Mesendoderm (in vitro differentiated cells): ENCODE measurements around the gene DLG2.

Experiments used
- DNase-seq: peaks from one replicate; pipeline ENCODE4 v3.0.0; 2013
- H2AK5ac ChIP-seq: 2 replicates; pipeline ENCODE4 v1.6.1; 2013; ENCODE audit warnings: low read length, inconsistent platforms
- H2BK120ac ChIP-seq: 2 replicates; pipeline ENCODE4 v1.6.1; 2013; ENCODE audit warnings: low read depth, mild to moderate bottlenecking, low read length, moderate library complexity, mixed read lengths
- H2BK15ac ChIP-seq: replicated peaks from 2 replicates; pipeline ENCODE4 v1.6.1; 2013; ENCODE audit warnings: low read depth, mild to moderate bottlenecking, moderate library complexity
- H2BK5ac ChIP-seq: 2 replicates; pipeline ENCODE4 v1.6.1; 2013; ENCODE audit warnings: low read length, inconsistent platforms
- H3K18ac ChIP-seq: 2 replicates; pipeline ENCODE4 v1.6.1; 2013; ENCODE audit warnings: mild to moderate bottlenecking, low read length, mixed read lengths
- H3K23ac ChIP-seq: one replicate; pipeline ENCODE4 v1.6.1; 2013; ENCODE audit warnings: low read length
- H3K27ac ChIP-seq: 2 replicates; pipeline ENCODE4 v1.5.1; 2013; ENCODE audit warnings: low read depth, mild to moderate bottlenecking, inconsistent platforms, low read length, moderate library complexity
- H3K27me3 ChIP-seq: 2 replicates; pipeline ENCODE4 v1.6.1; 2013; ENCODE audit warnings: low read length, control low read depth, mild to moderate bottlenecking, inconsistent platforms; ENCODE audit not compliant: insufficient read depth, poor library complexity
- H3K36me3 ChIP-seq: 2 replicates; pipeline ENCODE4 v1.6.1; 2013; ENCODE audit warnings: low read length, inconsistent platforms; ENCODE audit not compliant: control insufficient read depth, insufficient read depth
- H3K4ac ChIP-seq: one replicate; pipeline ENCODE4 v1.6.1; 2013; ENCODE audit warnings: low read depth, mild to moderate bottlenecking, low read length, moderate library complexity
- H3K4me1 ChIP-seq: 2 replicates; pipeline ENCODE4 v1.6.1; 2013; ENCODE audit warnings: low read depth, low read length, inconsistent platforms; ENCODE audit not compliant: control insufficient read depth
- H3K4me2 ChIP-seq: 2 replicates; pipeline ENCODE4 v1.6.1; 2013; ENCODE audit warnings: low read length
- H3K4me3 ChIP-seq: 2 replicates; pipeline ENCODE4 v1.5.1; 2013; ENCODE audit warnings: mild to moderate bottlenecking, low read length
- H3K56ac ChIP-seq: one replicate; pipeline ENCODE4 v1.6.1; 2013; ENCODE audit warnings: low read length
- H3K79me1 ChIP-seq: 2 replicates; pipeline ENCODE4 v1.6.1; 2013; ENCODE audit warnings: low read length, inconsistent platforms
- H3K79me2 ChIP-seq: 2 replicates; pipeline ENCODE4 v1.6.1; 2013; ENCODE audit warnings: mild to moderate bottlenecking, low read length; ENCODE audit not compliant: control insufficient read depth, insufficient read depth
- H3K9ac ChIP-seq: 2 replicates; pipeline ENCODE4 v1.6.1; 2013; ENCODE audit warnings: low read length, inconsistent platforms
- H4K5ac ChIP-seq: one replicate; pipeline ENCODE4 v1.6.1; 2013; ENCODE audit warnings: low read length
- H4K8ac ChIP-seq: one replicate; pipeline ENCODE4 v1.6.1; 2013; ENCODE audit warnings: low read depth, mild to moderate bottlenecking, control low read depth, low read length, moderate library complexity
- WGBS: extraction: QIAGEN DNeasy Blood & Tissue Kit; methylation state at CpG from one replicate; pipeline ENCODE4 v1.1.7; 2013; ENCODE audit warnings: low lambda C conversion rate, missing lambda C conversion rate; ENCODE audit not compliant: insufficient coverage; ENCODE audit errors: extremely low coverage; 5-methylcytosine and 5-hydroxymethylcytosine counted together

The DLG2 gene

GRCh38 chr11:84497981-84498411, 1129.1 kb downstream of the DLG2 start:
- no peak for DNase-seq

GRCh38 chr11:84497181-84497580, 1130.0 kb downstream of the DLG2 start:
- Histone ChIP-seq H3K4ac (no peak overlapping the region), H3K23ac (no peak overlapping the region), H2BK15ac (no peak overlapping the region), H4K8ac (no peak overlapping the region), H3K18ac (no peak overlapping the region), H3K4me1 (no peaks in the 10 kb centered on the region), H3K4me2 (no peak overlapping the region), H3K36me3 (no peaks in the 10 kb centered on the region), H3K4me3 (no peak overlapping the region), H2AK5ac (no peak overlapping the region), H4K5ac (no peak overlapping the region), H3K56ac (no peak overlapping the region), H3K9ac (no peak overlapping the region), H3K79me2 (no peaks in the 10 kb centered on the region), H3K27me3 (no peaks in the 10 kb centered on the region), H3K27ac (no peak overlapping the region), H3K79me1 (no peaks in the 10 kb centered on the region), H2BK5ac (no peak overlapping the region), H2BK120ac (no peak overlapping the region)
- no CpG with 5 or more reads among the region's 1 CpG for WGBS
- no peak for DNase-seq

More at GRCh38 chr11:84497981-84498411, 1129.1 kb downstream of the DLG2 start:
- Histone ChIP-seq H3K4me2 (no peak overlapping the region), H3K4me1 (no peaks in the 10 kb centered on the region), H3K18ac (no peak overlapping the region), H4K5ac (no peak overlapping the region), H2BK120ac (no peak overlapping the region), H3K56ac (no peak overlapping the region), H2BK15ac (no peak overlapping the region), H2AK5ac (no peak overlapping the region), H2BK5ac (no peak overlapping the region), H3K4me3 (no peak overlapping the region), H3K27ac (no peak overlapping the region), H3K23ac (no peak overlapping the region), H3K36me3 (no peaks in the 10 kb centered on the region), H3K79me1 (no peaks in the 10 kb centered on the region), H3K4ac (no peak overlapping the region), H3K27me3 (no peaks in the 10 kb centered on the region), H3K79me2 (no peaks in the 10 kb centered on the region), H4K8ac (no peak overlapping the region), H3K9ac (no peak overlapping the region)
- no CpG with 5 or more reads among the region's 4 CpGs for WGBS

GRCh38 chr11:84496122-84496521, 1131.0 kb downstream of the DLG2 start:
- Histone ChIP-seq H3K4me2 (no peak overlapping the region), H2BK5ac (no peak overlapping the region), H3K36me3 (no peaks in the 10 kb centered on the region), H3K27me3 (no peaks in the 10 kb centered on the region), H4K5ac (no peak overlapping the region), H4K8ac (no peak overlapping the region), H3K9ac (no peak overlapping the region), H3K79me2 (no peaks in the 10 kb centered on the region), H3K27ac (no peak overlapping the region), H3K4me3 (no peak overlapping the region), H3K4ac (no peak overlapping the region), H3K23ac (no peak overlapping the region), H3K4me1 (no peaks in the 10 kb centered on the region), H2BK120ac (no peak overlapping the region), H3K56ac (no peak overlapping the region), H2AK5ac (no peak overlapping the region), H3K79me1 (no peaks in the 10 kb centered on the region), H2BK15ac (no peak overlapping the region), H3K18ac (no peak overlapping the region)
- no CpG with 5 or more reads among the region's 2 CpGs for WGBS
- no peak for DNase-seq

DNA sequence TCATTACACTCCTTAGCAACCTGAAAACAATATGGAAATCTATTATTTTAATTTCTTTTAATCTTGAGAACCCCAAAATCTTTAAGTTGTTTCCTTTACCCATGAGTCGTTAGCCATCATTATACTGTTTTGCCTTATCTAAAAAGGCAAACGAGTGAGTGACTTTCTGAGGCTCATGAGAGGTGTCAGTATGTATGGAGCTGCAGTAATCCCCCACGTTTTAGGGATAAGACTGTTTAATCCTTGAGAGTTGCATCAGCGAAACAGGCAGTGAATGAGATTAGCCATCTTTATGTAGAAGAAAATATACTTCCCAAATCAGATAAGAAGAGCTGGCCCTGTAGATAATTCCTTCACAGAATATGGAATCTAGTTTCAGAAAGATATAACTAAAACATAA, 1147.0 kb downstream of the DLG2 start:
- Histone ChIP-seq H3K18ac (no peak overlapping the region), H3K4me2 (no peak overlapping the region), H3K36me3 (no peaks in the 10 kb centered on the region), H3K9ac (no peak overlapping the region), H3K23ac (no peak overlapping the region), H3K27ac (no peak overlapping the region), H2AK5ac (no peak overlapping the region), H3K4ac (no peak overlapping the region), H3K4me3 (no peak overlapping the region), H3K79me1 (no peaks in the 10 kb centered on the region), H4K5ac (no peak overlapping the region), H3K27me3 (no peaks in the 10 kb centered on the region), H3K56ac (no peak overlapping the region), H2BK5ac (no peak overlapping the region), H4K8ac (no peak overlapping the region), H3K79me2 (no peaks in the 10 kb centered on the region), H2BK15ac (no peak overlapping the region), H2BK120ac (no peak overlapping the region), H3K4me1 (no peaks in the 10 kb centered on the region)
- DNase-seq: peak; percentile 28
- no CpG with 5 or more reads among the region's 4 CpGs for WGBS

GRCh38 chr11:84476581-84476980, 1150.6 kb downstream of the DLG2 start:
- Histone ChIP-seq H2AK5ac (no peak overlapping the region), H3K4me1 (no peaks in the 10 kb centered on the region), H3K79me1 (no peaks in the 10 kb centered on the region), H3K9ac (no peak overlapping the region), H3K56ac (no peak overlapping the region), H3K36me3 (no peaks in the 10 kb centered on the region), H3K27me3 (no peaks in the 10 kb centered on the region), H3K18ac (no peak overlapping the region), H3K23ac (no peak overlapping the region), H3K4ac (no peak overlapping the region), H3K79me2 (no peaks in the 10 kb centered on the region), H3K4me3 (no peak overlapping the region), H3K4me2 (no peak overlapping the region), H3K27ac (no peak overlapping the region), H4K5ac (no peak overlapping the region), H4K8ac (no peak overlapping the region), H2BK15ac (no peak overlapping the region), H2BK120ac (no peak overlapping the region), H2BK5ac (no peak overlapping the region)
- DNase-seq: peak; percentile 35

GRCh38 chr11:84471501-84471900, 1155.6 kb downstream of the DLG2 start:
- no peaks in the 10 kb centered on the region for H3K36me3 ChIP-seq
- peak overlapping the region; percentile 52 for H4K5ac ChIP-seq
- no peak overlapping the region for H2AK5ac ChIP-seq
- H2BK5ac ChIP-seq: no peak overlapping the region
- no peaks in the 10 kb centered on the region for H3K79me1 ChIP-seq
- H4K8ac ChIP-seq: no peak overlapping the region
- no peak overlapping the region for H2BK120ac ChIP-seq
- no peak for DNase-seq
- no peak overlapping the region for H3K56ac ChIP-seq
- no CpG with 5 or more reads among the region's 1 CpG for WGBS
- no peak overlapping the region for H3K4ac ChIP-seq
- no peak overlapping the region for H3K4me3 ChIP-seq
- no peaks in the 10 kb centered on the region for H3K79me2 ChIP-seq
- H3K27ac ChIP-seq: no peak overlapping the region
- H3K27me3 ChIP-seq: no peaks in the 10 kb centered on the region
- H3K9ac ChIP-seq: no peak overlapping the region
- H3K18ac ChIP-seq: no peak overlapping the region
- no peak overlapping the region for H3K4me2 ChIP-seq
- no peaks in the 10 kb centered on the region for H3K4me1 ChIP-seq
- no peak overlapping the region for H3K23ac ChIP-seq
- no peak overlapping the region for H2BK15ac ChIP-seq
